Measurements from ENCODE around the gene FCN1.

The FCN1 gene

DNA sequence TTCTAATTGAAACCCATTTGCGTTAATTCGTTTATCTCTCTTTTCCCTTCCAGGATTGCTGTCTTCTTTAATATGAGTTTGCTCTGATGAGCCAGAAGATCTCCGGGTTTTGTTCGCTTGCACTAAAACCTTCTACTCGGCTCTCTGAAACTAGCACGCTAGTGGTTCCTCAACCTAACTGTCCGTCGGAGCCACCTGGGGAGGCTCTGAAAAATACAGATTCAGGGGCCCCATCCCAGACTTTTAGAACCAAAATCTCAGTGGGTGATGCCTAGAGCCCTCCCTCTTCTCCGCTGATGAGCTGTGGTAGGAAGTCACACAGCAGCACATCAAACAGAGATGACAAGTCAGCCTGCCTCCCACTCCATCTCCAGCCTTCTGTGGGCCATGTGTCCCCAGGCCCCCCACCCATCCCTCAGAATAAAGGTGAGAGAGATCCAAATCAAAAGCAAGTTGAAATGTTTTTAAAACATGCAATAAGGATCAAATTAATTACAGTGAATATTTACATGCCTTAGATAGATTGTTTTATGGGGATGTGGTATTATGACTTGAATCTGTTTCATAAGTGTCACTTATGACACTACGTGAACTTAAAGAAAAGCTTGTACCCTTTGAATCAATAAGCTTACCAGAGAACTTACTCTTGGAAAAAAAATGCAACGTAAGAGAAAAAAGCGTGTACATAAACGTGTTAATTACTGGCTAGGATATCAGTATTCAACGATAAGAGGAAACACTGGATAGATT, 20.7 kb downstream of the FCN1 start:
- no peak for TF ChIP-seq EZH2 (IDR thresholded peaks at IDR 0.05)
- TF ChIP-seq POLR2AphosphoS5 (IDR thresholded peaks at IDR 0.05; ENCODE audit: borderline replicate concordance, low read depth, low read length): no peak
- TF ChIP-seq FOXP2 (optimal IDR thresholded peaks at IDR 0.05; ENCODE audit: control extremely low read depth, extremely low read length, insufficient read depth): no peak
- H3K9ac ChIP-seq (ENCODE audit: insufficient read length): no peak overlapping the region
- no peak for DNase-seq (ENCODE audit: low read depth, low spot score)
- H3K4me3 ChIP-seq: no peak overlapping the region
- H3K9me3 ChIP-seq (ENCODE audit: low read depth, low read length): no peaks in the 10 kb centered on the region; the same call in 1 of the 2 replicates
- H3K27ac ChIP-seq: peak overlapping the region; percentile 86; the same call in 1 of the 2 replicates
- no peaks in the 10 kb centered on the region for H3K36me3 ChIP-seq (ENCODE audit: insufficient read depth, low read length)

GRCh38 chr9:134895908-134896833, 21.5 kb downstream of the FCN1 start:
- TF ChIP-seq POLR2AphosphoS5 (IDR thresholded peaks at IDR 0.05; ENCODE audit: borderline replicate concordance, low read depth, low read length) (no peak), EZH2 (IDR thresholded peaks at IDR 0.05) (no peak), FOXP2 (optimal IDR thresholded peaks at IDR 0.05; ENCODE audit: control extremely low read depth, extremely low read length, insufficient read depth) (no peak)
- Histone ChIP-seq H3K9me3 (ENCODE audit: low read depth, low read length) (no peaks in the 10 kb centered on the region; the same call in 1 of the 2 replicates), H3K36me3 (ENCODE audit: insufficient read depth, low read length) (no peaks in the 10 kb centered on the region), H3K4me3 (peak overlapping the region; percentile 65), H3K27ac (peak overlapping the region; percentile 97), H3K9ac (ENCODE audit: insufficient read length) (no peak overlapping the region)
- DNase-seq (ENCODE audit: low read depth, low spot score): peak; percentile 93

DNA sequence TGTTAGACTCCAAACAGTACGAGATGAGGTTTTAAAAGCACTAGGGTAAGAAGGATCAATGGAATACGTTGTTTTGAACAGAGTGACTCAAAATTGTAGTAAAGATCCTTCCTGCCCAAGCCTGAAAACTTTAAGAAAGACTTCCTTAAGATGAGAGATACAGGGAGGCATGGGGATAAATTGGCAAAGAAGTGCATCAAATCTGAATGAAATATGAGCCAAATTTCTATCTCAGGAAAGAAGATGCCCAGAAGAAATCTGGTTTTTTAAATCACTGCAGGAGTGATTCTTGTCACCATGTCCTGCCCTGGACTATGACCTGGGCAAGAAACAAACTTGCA, 22.2 kb downstream of the FCN1 start:
- H3K9ac ChIP-seq (ENCODE audit: insufficient read length): peak overlapping the region; percentile 25
- H3K36me3 ChIP-seq (ENCODE audit: insufficient read depth, low read length): no peaks in the 10 kb centered on the region
- TF ChIP-seq EZH2 (IDR thresholded peaks at IDR 0.05) (no peak), POLR2AphosphoS5 (IDR thresholded peaks at IDR 0.05; ENCODE audit: borderline replicate concordance, low read depth, low read length) (no peak)
- peak overlapping the region; percentile 97 for H3K27ac ChIP-seq
- peak overlapping the region; percentile 65 for H3K4me3 ChIP-seq
- no peak for DNase-seq (ENCODE audit: low read depth, low spot score)
- H3K9me3 ChIP-seq (ENCODE audit: low read depth, low read length): no peaks in the 10 kb centered on the region; the same call in 1 of the 2 replicates

- TF ChIP-seq POLR2AphosphoS5 (IDR thresholded peaks at IDR 0.05; ENCODE audit: borderline replicate concordance, low read depth, low read length) (no peak), EZH2 (IDR thresholded peaks at IDR 0.05) (no peak), FOXP2 (optimal IDR thresholded peaks at IDR 0.05; ENCODE audit: control extremely low read depth, extremely low read length, insufficient read depth) (no peak)
- Histone ChIP-seq H3K9me3 (ENCODE audit: low read depth, low read length) (no peaks in the 10 kb centered on the region; the same call in 1 of the 2 replicates), H3K36me3 (ENCODE audit: insufficient read depth, low read length) (no peaks in the 10 kb centered on the region), H3K27ac (peak overlapping the region; percentile 97), H3K4me3 (peak overlapping the region; percentile 65), H3K9ac (ENCODE audit: insufficient read length) (peak overlapping the region; percentile 25)
- no peak for DNase-seq (ENCODE audit: low read depth, low spot score)
Observed at GRCh38 chr9:134895097-134895496, 22.6 kb downstream of the FCN1 start.

- no peaks in the 10 kb centered on the region for H3K36me3 ChIP-seq (ENCODE audit: insufficient read depth, low read length)
- H3K9ac ChIP-seq (ENCODE audit: insufficient read length): no peak overlapping the region
- TF ChIP-seq EZH2 (IDR thresholded peaks at IDR 0.05) (no peak), POLR2AphosphoS5 (IDR thresholded peaks at IDR 0.05; ENCODE audit: borderline replicate concordance, low read depth, low read length) (no peak), FOXP2 (optimal IDR thresholded peaks at IDR 0.05; ENCODE audit: control extremely low read depth, extremely low read length, insufficient read depth) (no peak)
- no peaks in the 10 kb centered on the region; the same call in 1 of the 2 replicates for H3K9me3 ChIP-seq (ENCODE audit: low read depth, low read length)
- no peak overlapping the region for H3K27ac ChIP-seq
- H3K4me3 ChIP-seq: no peak overlapping the region
- DNase-seq (ENCODE audit: low read depth, low spot score): no peak
Observed at GRCh38 chr9:134894136-134894860, 23.4 kb downstream of the FCN1 start.

DNA sequence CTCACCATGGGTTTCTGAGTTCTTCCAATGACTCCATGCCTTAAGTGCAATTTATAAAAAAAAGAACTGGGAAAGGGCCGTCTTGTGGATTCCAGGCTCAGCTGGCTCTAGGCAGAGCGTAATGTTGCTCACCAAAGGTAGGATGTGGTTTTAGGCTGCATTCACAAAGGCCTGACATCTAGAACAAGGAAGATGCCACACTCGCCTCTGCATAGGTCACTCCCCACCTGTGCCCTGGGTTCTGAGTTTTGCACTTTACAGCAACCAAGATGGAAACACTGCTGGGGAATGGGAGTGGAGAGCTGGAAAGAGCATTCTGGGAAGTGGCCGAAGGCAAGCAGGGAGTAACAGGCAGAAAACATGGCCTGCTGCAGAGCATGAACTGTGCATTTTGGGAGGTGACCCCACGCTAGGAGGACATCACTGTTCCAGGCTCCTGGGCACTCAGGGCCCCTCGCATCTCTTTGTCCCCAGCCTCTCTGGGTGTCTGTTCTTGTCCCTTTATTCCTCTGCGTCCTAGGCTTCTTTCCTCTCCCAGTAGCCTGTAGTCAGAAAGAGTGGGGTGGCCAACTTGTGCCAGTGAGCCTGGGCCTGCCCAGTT, 24.8 kb downstream of the FCN1 start:
- no peak for DNase-seq (ENCODE audit: low read depth, low spot score)
- Histone ChIP-seq H3K9me3 (ENCODE audit: low read depth, low read length) (no peaks in the 10 kb centered on the region; the same call in 1 of the 2 replicates), H3K27ac (no peak overlapping the region), H3K4me3 (no peak overlapping the region), H3K9ac (ENCODE audit: insufficient read length) (no peak overlapping the region), H3K36me3 (ENCODE audit: insufficient read depth, low read length) (no peaks in the 10 kb centered on the region)
- TF ChIP-seq EZH2 (IDR thresholded peaks at IDR 0.05): no peak
- no peak for TF ChIP-seq POLR2AphosphoS5 (IDR thresholded peaks at IDR 0.05; ENCODE audit: borderline replicate concordance, low read depth, low read length)
- TF ChIP-seq FOXP2 (optimal IDR thresholded peaks at IDR 0.05; ENCODE audit: control extremely low read depth, extremely low read length, insufficient read depth): no peak

DNA sequence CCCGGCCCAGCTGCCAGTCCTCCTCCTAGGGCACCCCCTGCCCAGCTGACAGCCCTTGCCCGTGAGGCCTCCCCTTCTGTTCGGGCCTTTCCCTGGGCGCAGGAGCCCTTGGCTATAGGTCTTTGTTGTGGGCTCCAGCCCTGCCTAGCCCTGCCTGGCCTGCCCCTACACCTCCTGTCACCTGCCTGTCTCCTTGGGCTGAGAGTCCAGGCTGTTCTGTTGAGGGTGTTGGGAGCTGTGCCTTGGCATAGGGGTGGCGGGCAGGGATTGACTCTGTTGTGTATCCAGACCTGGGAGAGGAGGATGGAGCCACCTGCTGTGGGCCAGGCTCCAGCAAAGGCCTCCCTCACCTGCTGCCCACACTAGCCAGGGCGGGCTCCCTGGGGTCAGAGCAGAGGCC, 25.5 kb downstream of the FCN1 start:
- no peaks in the 10 kb centered on the region; the same call in 1 of the 2 replicates for H3K9me3 ChIP-seq (ENCODE audit: low read depth, low read length)
- H3K9ac ChIP-seq (ENCODE audit: insufficient read length): no peak overlapping the region
- H3K4me3 ChIP-seq: no peak overlapping the region
- H3K27ac ChIP-seq: no peak overlapping the region
- no peak for DNase-seq (ENCODE audit: low read depth, low spot score)
- no peak for TF ChIP-seq POLR2AphosphoS5 (IDR thresholded peaks at IDR 0.05; ENCODE audit: borderline replicate concordance, low read depth, low read length)
- H3K36me3 ChIP-seq (ENCODE audit: insufficient read depth, low read length): no peaks in the 10 kb centered on the region

Data from SK-N-MC (cell line).